ENCODE results near the gene GRIK3.

- TF ChIP-seq CTCF (IDR thresholded peaks at IDR 0.05) (no peak), POLR2A (IDR thresholded peaks at IDR 0.05) (no peak)
Observed at GRCh38 chr1:36964830-36965229, 69.5 kb downstream of the GRIK3 start.
